Effector CD4-positive, alpha-beta T cell (primary cell): Measurements from ENCODE around the gene NHEJ1.

Source experiments
- DNase-seq: peaks from one replicate; pipeline ENCODE4 v3.0.0-alpha.2; 2020

Gene NHEJ1

GRCh38 chr2:219056896-219057708 is 103.5 kb downstream of the NHEJ1 start:
- DNase-seq: no peak

DNA sequence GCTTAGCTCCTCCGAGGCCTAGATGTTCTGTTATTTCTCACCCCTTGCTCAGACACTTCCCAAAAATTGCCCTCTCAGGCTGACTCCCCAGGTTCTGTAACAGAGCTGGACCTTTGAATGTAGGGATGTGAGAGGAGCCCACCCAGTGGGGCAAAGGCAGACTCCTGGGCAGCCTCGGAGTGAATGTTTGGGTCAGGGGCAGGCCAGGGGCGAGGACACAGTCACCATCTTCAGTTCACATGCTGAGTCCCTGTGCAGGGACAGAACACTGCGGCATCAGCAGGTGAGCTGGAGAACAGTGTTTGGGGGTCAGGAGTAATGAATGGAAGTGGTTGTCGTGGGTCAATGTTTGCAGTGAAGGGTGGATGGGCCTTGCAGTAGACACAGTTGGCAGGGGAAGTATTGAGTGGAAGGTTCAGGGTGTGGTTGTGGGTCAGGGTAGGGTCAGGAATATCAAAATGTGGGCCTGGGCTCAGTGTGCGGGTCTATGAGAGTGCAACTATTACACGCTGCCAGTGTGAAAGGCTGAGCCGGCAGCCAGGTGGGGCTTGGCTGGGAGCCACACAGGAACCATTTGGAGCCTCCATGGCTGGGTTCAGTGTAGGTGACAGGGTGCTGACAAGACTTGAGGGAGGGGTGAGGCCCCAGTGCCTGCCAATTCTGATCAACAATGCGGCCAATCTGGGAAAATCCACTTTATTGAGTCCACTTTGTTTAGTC is 104.3 kb downstream of the NHEJ1 start:
- DNase-seq: no peak

GRCh38 chr2:219054956-219055903 is 105.4 kb downstream of the NHEJ1 start:
- no peak for DNase-seq

- no peak for DNase-seq
These were observed 111.3 kb downstream of the NHEJ1 start for GRCh38 chr2:219049282-219049681.

DNA sequence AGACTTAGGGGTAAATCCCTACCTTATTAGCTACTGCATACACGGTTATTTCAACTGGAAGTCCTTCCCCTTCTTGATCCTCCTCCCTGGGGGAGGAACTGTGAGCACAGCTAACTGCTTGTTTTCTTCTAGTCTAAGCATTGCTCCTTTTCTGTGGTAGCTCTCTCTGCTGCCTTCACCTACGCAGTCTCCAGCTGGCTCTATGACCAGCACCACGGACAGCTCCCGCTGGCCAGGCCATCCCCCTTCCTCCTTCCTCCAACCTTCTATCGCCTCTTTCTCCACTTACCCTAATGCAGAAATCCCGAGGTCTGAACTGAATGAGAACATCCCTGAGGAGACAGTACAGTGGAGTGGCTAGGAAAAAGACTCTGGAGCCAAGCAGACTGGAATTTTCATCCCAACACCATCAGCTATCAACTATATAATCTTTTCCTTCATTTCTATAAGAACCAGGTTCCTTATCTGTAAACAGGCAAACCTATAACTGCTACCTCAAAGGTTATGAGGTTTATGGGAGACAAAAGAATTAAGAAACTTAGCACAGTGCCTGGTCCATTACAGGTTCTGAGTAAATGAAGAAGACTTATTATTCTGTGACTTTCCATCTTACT is 114.6 kb downstream of the NHEJ1 start:
- no peak for DNase-seq

GRCh38 chr2:219042750-219043149 is 117.9 kb downstream of the NHEJ1 start:
- DNase-seq: no peak

DNA sequence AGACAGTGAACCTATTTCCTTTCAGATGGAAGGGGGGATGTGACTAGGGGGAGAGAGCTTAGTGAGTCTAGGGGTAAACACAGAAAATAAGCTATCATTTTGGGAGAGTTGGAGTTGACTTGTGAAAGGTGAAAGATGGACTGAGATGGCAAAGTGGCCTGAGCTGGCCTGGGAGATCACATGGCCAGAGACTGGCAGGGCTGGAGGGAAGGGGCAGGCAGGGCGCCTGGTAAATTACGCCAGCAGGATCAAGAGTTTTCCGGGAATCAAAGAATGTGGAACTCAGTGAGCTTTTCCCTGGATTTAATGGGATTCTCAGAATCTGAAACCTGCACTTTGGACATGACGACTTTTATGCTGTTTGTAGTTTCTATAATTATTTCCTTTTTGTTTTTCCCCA is 118.5 kb downstream of the NHEJ1 start:
- no peak for DNase-seq

DNA sequence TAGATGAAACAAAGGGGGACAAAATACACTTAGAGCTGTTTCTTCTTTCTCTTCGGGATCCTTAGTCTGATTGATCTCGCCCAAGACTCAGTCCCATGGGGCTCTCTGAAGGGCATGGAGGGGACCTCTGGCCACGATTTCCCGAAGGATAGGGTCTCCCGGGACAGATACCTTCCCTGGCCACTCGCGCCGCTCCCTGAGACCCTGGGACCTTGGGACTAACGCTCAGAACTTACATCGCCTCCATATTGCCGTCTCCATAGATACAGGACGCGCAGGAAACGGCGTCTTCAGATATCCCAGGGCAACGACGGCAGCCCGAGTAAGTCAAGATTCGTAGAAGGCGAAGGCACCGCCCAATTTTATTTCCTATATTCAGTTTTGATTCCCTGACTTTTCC is 119.4 kb downstream of the NHEJ1 start, which contains the start of gene CFAP65:
TSS of gene CFAP65 (minus strand) at position 265 of the 400 bp plus-strand sequence. CDS start 2,468 bp downstream, outside the sequence.
- DNase-seq: no peak

DNA sequence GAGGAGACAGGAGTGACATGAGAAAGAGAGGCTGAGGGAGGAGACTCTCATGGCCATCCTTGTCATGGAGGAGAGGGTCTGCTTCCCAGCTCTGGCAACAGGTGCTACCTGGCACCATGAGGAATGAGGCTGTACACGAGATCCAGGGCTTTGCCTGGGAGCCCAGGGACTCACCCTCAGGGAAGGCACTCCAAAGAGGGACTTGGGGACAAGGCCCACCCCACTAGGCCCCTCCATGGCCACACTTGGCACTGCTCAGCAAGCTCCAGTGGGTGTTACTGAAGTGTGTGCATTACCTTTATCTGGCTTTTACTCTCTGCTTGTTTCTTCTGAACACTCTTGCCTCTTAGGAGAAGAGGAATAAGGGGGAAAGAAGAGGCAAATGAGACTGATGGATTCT is 122.0 kb downstream of the NHEJ1 start:
- no peak for DNase-seq

DNA sequence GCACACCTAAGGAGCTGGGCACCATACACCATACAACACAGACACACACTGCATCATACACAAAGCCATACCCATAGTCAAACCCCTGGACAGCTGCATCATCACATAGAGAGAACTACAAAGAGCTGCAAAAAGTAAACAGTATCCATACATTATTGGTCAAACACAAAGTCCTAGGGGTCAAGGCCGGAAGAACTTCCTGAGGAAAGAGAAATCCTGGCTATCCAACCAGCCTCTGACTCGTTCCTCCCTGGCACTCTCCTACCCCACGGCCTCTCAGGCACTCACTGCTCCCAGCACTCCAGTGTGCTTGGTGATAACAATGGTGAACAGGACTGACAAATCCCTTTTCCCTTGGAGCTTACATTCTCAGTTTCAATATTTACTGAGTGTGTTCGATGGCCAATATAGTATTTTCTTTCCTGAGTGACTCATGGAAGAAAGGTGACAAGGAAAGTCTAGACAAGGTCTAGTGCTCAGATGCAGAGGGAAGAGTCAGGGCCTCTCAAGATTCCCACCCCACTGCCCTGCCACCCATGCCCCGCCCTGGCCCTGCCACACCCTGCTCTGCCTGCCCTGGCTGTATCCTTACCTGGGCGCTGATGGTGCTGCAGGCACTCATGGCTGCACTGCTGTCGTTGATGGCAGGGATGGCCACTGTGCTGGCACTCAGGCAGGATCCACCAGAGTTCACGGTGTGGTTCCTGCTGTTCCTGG is 122.7 kb downstream of the NHEJ1 start:
- no peak for DNase-seq

DNA sequence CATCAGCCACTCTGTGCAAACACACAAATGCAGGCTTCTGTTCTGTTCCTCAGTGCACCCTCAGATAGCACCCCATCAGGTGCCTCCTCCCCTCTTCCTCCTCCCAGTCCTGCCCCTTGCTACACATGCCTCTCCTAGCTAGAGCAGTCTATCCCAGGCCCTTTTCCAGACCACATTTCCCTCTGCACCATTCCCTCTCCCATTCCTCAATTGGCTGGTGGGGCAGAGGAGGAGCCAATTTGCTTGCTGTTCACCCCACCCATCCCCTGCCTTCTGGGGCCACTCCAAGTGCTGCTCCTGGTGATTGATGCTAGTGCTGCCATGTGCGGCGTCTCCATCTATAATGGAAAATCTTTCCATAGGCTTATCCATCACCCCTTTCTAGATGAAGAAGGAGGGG is 124.7 kb downstream of the NHEJ1 start:
- no peak for DNase-seq

DNA sequence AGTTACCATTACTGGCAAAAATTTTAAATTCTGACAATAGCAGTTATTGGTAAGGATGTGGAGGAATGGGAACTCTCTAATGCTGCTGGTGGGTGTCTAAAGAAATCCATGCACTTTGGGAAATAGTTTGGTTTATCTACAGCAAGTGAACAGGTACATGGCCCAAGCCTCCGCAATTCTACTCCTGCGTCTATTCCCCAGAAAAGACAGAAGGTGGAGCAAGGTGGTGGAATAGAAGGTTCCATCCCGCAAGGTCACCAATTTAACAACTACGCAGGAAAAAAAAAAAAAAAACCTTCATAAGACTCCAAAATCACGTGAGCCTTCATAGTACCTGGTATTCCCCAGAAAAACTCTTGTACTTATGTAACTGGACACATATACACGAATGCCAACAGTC is 125.8 kb downstream of the NHEJ1 start:
- DNase-seq: no peak

DNA sequence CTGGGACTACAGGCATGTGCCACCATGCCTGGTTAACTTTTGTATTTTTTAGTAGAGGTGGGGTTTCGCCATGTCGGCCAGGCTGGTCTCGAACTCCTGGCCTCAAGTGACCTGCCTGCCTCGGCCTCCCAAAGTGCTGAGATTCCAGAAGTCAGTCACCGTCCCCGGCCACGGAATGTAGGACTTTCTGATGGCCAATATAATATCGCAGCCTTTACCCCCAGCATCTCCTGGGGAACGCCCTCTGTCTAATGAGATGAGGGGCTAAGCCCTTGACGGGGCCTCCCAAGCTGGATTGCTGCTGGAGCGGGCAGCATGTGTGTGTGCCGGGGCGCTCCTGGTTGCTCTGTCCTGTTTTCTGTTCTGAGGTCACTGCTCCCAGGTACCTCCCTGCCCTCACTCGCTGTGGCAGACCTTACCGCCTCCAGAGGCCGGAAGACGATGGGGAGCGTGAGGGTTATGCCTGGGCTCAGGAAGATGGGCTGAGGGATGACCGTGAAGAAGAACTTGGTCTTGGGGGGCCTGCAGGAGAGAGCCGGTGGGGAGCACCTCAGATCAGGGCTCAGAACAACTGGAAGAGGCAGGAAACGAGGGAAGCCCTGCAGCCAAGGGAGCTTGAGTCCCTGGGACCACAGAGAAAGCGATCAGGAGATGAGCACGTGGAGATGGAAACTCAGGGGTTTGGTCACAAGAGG is 128.4 kb downstream of the NHEJ1 start:
- DNase-seq: no peak

GRCh38 chr2:219031005-219031738 is 129.4 kb downstream of the NHEJ1 start:
- no peak for DNase-seq

- no peak for DNase-seq
These were observed 130.3 kb downstream of the NHEJ1 start for GRCh38 chr2:219030177-219030940.

DNA sequence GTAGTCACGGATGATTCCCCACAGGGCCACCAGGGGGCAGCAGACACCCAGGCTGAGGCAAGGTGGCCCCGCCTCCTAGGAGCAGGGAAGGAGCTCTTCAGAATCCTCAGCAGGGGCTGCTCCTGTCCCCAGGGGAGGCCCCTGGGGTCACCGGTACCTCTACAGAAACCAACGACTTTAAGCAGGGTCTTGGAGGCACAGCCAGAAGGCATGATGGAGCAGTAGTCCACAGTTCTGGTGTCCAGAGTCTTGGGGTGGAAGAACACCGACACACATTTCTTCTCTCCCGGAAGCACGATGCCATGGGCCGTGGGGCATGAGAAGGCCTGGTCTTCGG is 130.8 kb downstream of the NHEJ1 start:
- DNase-seq: peak; percentile 71

- DNase-seq: no peak
These were observed 131.4 kb downstream of the NHEJ1 start for GRCh38 chr2:219028996-219029828.

DNA sequence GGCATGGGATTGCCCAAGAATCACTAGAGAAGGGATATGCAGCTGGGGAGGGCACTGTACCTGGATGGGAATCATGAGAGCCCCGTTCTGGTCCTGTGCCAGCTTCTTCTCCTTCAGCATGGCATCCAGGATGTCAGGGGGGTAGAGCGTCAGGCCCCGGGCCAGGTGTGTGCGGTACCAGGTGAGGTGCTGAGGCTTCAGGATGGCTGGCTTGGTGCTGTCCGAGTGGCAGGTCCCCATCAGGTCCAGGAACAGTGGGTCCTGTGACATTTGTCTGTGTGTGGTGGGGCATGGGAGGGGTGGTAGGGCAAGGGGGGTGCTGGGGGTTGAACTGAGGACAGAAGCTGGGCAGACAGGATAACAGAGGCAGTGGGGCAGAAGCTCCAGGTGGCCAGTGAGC is 132.5 kb downstream of the NHEJ1 start:
- no peak for DNase-seq

DNA sequence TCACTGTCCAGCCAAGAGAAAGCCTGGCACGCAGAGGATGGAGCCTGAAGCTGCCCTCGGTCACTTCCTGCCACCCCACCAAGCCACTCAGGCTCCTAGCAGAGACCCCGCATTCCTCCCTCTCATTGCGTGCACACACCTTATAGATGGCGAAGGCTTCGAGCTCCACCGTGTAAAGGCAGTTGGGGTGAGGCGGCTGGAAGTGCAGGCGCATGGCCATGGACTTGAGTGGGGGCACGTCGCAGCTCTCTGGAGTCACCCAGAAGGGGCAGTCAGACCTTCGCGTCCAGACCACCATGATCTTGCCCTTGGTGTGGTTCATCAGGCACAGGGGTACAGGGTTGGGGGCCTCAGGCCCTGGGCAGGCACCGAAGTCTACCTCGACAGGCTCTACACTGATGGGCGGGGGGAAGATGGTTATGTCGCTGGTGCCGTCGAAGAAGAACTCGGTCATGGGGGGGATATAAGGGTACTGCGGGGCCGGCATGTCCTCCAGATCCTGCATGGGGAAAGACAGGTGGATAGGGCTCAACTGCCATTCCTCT is 133.0 kb downstream of the NHEJ1 start:
- no peak for DNase-seq
